Endodermal cell (in vitro differentiated cells): Measurements from ENCODE around the gene ABAT. TPM values are rescaled to one million over a fixed set of nuclear protein-coding genes. Genes with fewer than 3 reads are reported as not detected.

Experiments
- DNase-seq: peaks from one replicate; pipeline ENCODE4 v3.0.0-alpha.2; 2017
- H3K27ac ChIP-seq: 2 replicates; pipeline ENCODE4 v1.5.1; 2013; ENCODE audit warnings: mild to moderate bottlenecking, low read depth, low read length, moderate library complexity
- H3K27me3 ChIP-seq: 2 replicates; pipeline ENCODE4 v1.6.1; 2013; ENCODE audit warnings: mild to moderate bottlenecking, low read length, moderate library complexity; ENCODE audit not compliant: insufficient read depth, control insufficient read depth, poor library complexity, severe bottlenecking
- H3K36me3 ChIP-seq: 2 replicates; pipeline ENCODE4 v1.7.0; 2013; ENCODE audit warnings: mild to moderate bottlenecking, low read length, moderate library complexity; ENCODE audit not compliant: control insufficient read depth, insufficient read depth
- H3K4me1 ChIP-seq: one replicate; pipeline ENCODE4 v1.7.0; 2013; ENCODE audit warnings: low read length; ENCODE audit not compliant: control insufficient read depth, insufficient read depth
- H3K4me3 ChIP-seq: 2 replicates; pipeline ENCODE4 v1.5.1; 2013; ENCODE audit warnings: mild to moderate bottlenecking, low read length, moderate library complexity
- H3K9ac ChIP-seq: 2 replicates; pipeline ENCODE4 v1.6.1; 2013; ENCODE audit warnings: mild to moderate bottlenecking, low read length, moderate library complexity; ENCODE audit not compliant: poor library complexity, severe bottlenecking; ENCODE audit errors: extremely low read depth
- H3K9me3 ChIP-seq: 2 replicates; pipeline ENCODE4 v1.6.1; 2013; ENCODE audit warnings: mild to moderate bottlenecking, low read length, moderate library complexity; ENCODE audit not compliant: control insufficient read depth
- H3K27ac Mint-ChIP-seq: 2 replicates; pipeline ENCODE4 v1.8.0; 2020; ENCODE audit warnings: mixed read lengths
- H3K27me3 Mint-ChIP-seq: 2 replicates; pipeline ENCODE4 v1.8.0; 2021; ENCODE audit warnings: mild to moderate bottlenecking, mixed read lengths; ENCODE audit not compliant: insufficient read depth
- H3K36me3 Mint-ChIP-seq: 2 replicates; pipeline ENCODE4 v1.8.0; 2020; ENCODE audit warnings: low read depth, mixed read lengths
- H3K4me1 Mint-ChIP-seq: 2 replicates; pipeline ENCODE4 v1.8.0; 2020; ENCODE audit warnings: mixed read lengths
- H3K4me3 Mint-ChIP-seq: 2 replicates; pipeline ENCODE4 v1.8.0; 2020; ENCODE audit warnings: mild to moderate bottlenecking, moderate library complexity, mixed read lengths
- H3K9me3 Mint-ChIP-seq: 2 replicates; pipeline ENCODE4 v1.8.0; 2020; ENCODE audit warnings: mild to moderate bottlenecking, mixed read lengths
- CTCF ChIP-seq: fragments of 200-600 bp; sonication (generic); conservative IDR thresholded peaks from 2 replicates; pipeline ENCODE4 v1.5.0; 2021; ENCODE audit warnings: antibody characterized with exemption, mild to moderate bottlenecking
- WGBS, 2 experiments: methylation state at CpG; one replicate each; pipeline versions ENCODE4 v1.1.5 to v1.1.7; 2013; ENCODE audit warnings: missing lambda C conversion rate in 2 of 2, mixed read lengths in 1 of 2; ENCODE audit not compliant: insufficient coverage in 1 of 2, insufficient read length in 1 of 2; 5-methylcytosine and 5-hydroxymethylcytosine counted together
- total RNA-seq, 2 donors: library from RNA; stranded (reverse); fragmentation: NEBNext Ultra II Directional in 1 of 2; extraction: Animal tissue kit (Norgen Biotek cat#: 25700) in 1 of 2; gene quantifications; 2 replicates in 1 of 2; 3 replicates in 1 of 2; pipeline ENCODE4 v1.2.1, GENCODE V29; 2021

Gene ABAT
- total RNA-seq, 2 donors from 2014 or later, result 9.7 to 13.6 TPM

DNA sequence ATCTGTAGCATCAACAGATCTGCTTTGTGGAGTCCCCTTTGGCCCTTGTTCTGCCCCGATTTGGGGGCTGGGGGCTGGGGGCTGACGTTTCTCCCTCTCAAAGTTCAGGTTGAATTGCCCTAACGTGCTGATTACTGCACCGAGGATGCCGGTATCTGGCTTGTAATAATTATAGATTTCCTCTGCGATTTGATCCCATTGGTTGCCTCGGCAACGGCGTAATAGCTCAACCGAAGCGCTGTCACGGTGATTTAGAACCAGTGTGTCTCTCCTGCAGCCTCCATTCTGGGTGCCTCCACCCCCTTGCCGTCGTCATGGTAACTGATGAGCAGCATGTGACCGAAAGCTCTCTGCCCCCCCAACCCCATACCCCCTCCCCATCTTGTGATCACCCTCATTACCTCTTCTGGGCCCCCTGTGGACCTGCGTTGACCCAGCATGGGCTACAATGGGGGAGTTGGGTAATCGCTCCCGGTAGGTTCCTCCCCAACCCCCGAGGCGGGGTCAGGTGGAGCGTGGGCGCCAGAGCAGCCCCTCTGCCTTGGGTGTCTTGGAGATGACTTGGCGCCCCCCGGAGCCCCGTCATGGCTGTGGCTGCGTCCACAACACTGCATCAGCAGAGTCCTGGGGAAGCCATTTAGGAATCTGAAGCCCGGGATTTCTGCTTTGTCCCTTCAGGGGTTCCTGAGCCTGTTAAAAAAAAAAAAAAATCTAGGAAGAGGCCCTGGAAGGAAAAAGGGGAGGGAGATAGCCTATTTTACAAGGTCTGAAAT lies 38.4 kb downstream of the ABAT start:
- Mint-ChIP-seq H3K27ac (no peak overlapping the region), H3K9me3 (no peaks in the 10 kb centered on the region), H3K36me3 (peaks cover under 1% of the 10 kb centered on the region), H3K27me3 (no peaks in the 10 kb centered on the region), H3K4me3 (peak overlapping the region; percentile 22), H3K4me1 (peaks cover 2% of the 10 kb centered on the region)
- H3K9me3 ChIP-seq, result no peaks in the 10 kb centered on the region
- H3K27ac ChIP-seq, result peak overlapping the region; percentile 97
- H3K4me3 ChIP-seq, result no peak overlapping the region
- no peaks in the 10 kb centered on the region for H3K4me1 ChIP-seq
- peak; percentile 73 for DNase-seq
- no peaks in the 10 kb centered on the region for H3K27me3 ChIP-seq
- no peak overlapping the region for H3K9ac ChIP-seq
- TF ChIP-seq CTCF, result peak; percentile 10
- 35 to 47% methylated on average over 12 to 27 of the region's 27 CpGs for WGBS, 2 experiments
- no peaks in the 10 kb centered on the region for H3K36me3 ChIP-seq

DNA sequence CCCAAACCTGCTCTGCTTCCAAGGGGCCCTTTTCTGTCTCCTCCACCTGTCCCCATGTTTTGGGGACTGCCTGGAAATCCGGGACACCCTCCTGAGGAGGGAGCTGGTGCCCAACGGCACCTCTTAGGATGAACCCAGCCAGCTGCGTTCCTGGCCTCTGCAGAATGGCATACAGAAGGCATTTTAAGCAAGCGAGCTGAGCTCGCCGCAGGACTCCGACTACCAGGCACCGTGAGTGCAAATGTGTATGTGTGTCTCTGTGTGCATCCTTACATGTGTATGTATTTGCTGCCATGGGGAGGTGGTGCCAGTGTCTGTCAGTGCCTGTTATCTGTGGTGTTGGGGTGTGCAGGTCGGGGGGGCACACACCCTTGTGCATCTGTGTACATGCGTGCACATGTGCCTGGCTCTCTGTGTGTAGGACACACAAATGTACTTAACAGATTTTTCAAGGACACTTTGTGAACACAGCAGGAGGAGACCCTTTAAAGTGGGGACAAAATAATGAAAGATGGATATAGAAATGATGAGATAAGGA lies 39.3 kb downstream of the ABAT start:
- H3K27me3 ChIP-seq, result no peaks in the 10 kb centered on the region
- no peaks in the 10 kb centered on the region for H3K36me3 ChIP-seq
- Mint-ChIP-seq H3K27ac (no peak overlapping the region), H3K4me1 (peaks cover 2% of the 10 kb centered on the region), H3K36me3 (peaks cover 3% of the 10 kb centered on the region), H3K27me3 (no peaks in the 10 kb centered on the region), H3K9me3 (no peaks in the 10 kb centered on the region), H3K4me3 (no peak overlapping the region)
- H3K9me3 ChIP-seq, result no peaks in the 10 kb centered on the region
- no peak for DNase-seq
- no peak for TF ChIP-seq CTCF
- WGBS, 2 experiments, result 83 to 88% methylated on average over 4 to 10 of the region's 10 CpGs
- H3K27ac ChIP-seq, result peak overlapping the region; percentile 97
- no peak overlapping the region for H3K9ac ChIP-seq
- H3K4me3 ChIP-seq, result no peak overlapping the region
- no peaks in the 10 kb centered on the region for H3K4me1 ChIP-seq

- Histone ChIP-seq H3K9ac (no peak overlapping the region), H3K4me1 (no peaks in the 10 kb centered on the region), H3K9me3 (no peaks in the 10 kb centered on the region), H3K4me3 (no peak overlapping the region), H3K27me3 (no peaks in the 10 kb centered on the region), H3K27ac (peak overlapping the region; percentile 97), H3K36me3 (no peaks in the 10 kb centered on the region)
- TF ChIP-seq CTCF, result no peak
- WGBS, 2 experiments, result 85 to 93% methylated on average over 3 to 7 of the region's 7 CpGs
- no peak overlapping the region for H3K27ac Mint-ChIP-seq
- DNase-seq, result no peak
- peaks cover 3% of the 10 kb centered on the region for H3K36me3 Mint-ChIP-seq
- H3K9me3 Mint-ChIP-seq, result no peaks in the 10 kb centered on the region
- H3K4me1 Mint-ChIP-seq, result peaks cover 2% of the 10 kb centered on the region
- no peak overlapping the region for H3K4me3 Mint-ChIP-seq
- no peaks in the 10 kb centered on the region for H3K27me3 Mint-ChIP-seq
These were observed 39.8 kb downstream of the ABAT start for GRCh38 chr16:8714174-8714573.
